Rectal smooth muscle tissue (tissue), 1 donor: Measurements from ENCODE around the gene GCLC.

ENCODE experiments used
- H3K27ac ChIP-seq: one replicate; pipeline ENCODE4 v1.7.0; 2013; ENCODE audit warnings: low read depth, low read length, inconsistent platforms
- H3K27me3 ChIP-seq: one replicate; pipeline ENCODE4 v1.7.0; 2013; ENCODE audit warnings: low read length; ENCODE audit not compliant: control insufficient read depth, insufficient read depth
- H3K36me3 ChIP-seq: one replicate; pipeline ENCODE4 v1.7.0; 2013; ENCODE audit warnings: low read length; ENCODE audit not compliant: control insufficient read depth, insufficient read depth
- H3K4me1 ChIP-seq: one replicate; pipeline ENCODE4 v1.7.0; 2013; ENCODE audit warnings: low read length; ENCODE audit not compliant: control insufficient read depth, insufficient read depth
- H3K4me3 ChIP-seq: one replicate; pipeline ENCODE4 v1.7.0; 2013; ENCODE audit warnings: low read length
- H3K9ac ChIP-seq: one replicate; pipeline ENCODE4 v1.7.0; 2013; ENCODE audit warnings: low read length

GCLC gene

GRCh38 chr6:53544470-53545308 is at the start of gene GCLC:
Gene GCLC, minus strand, starts transcription at chr6:53545101. Its CDS starts 456 bp downstream, at chr6:53544645.
- Histone ChIP-seq H3K27ac (peak within 1 kb of the TSS; percentile 89), H3K4me1 (peaks cover 9% of the 10 kb centered on the region)

GRCh38 chr6:53594596-53594995 is 49.7 kb upstream of the GCLC start:
- H3K36me3 ChIP-seq = no peaks in the 10 kb centered on the region
- no peaks in the 10 kb centered on the region for H3K4me1 ChIP-seq
- H3K4me3 ChIP-seq = no peak overlapping the region
- no peak overlapping the region for H3K27ac ChIP-seq
- no peaks in the 10 kb centered on the region for H3K27me3 ChIP-seq
- no peak overlapping the region for H3K9ac ChIP-seq

More at GRCh38 chr6:53544470-53545308, at the start of gene GCLC:
- H3K9ac ChIP-seq = peak within 1 kb of the TSS; percentile 67
- H3K27me3 ChIP-seq = no peaks in the 10 kb centered on the region
- peak within 1 kb of the TSS; percentile 85 for H3K4me3 ChIP-seq
- H3K36me3 ChIP-seq = no peaks in the 10 kb centered on the region

DNA sequence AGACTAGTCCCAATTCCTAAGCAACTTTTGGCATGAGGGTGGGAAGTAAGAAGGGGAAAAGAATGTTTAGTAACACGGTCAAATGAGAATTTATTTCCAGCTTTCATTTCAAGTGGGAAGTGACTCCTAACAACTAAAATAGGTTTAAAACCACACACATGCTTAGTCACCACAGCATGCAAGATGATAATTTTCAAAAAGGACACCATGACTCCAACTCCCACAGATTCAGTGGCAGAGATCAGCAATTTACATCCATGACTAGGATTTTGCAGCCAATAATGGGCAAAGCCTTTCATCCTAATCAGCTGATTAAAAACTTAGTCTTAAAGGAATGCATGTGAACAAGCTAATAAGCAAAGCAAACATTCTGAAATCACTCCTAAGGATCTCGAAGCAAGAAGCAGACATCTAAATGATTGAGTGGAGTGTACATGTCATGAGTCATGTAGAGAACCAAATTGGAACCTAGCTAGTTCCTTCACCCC is 48.1 kb upstream of the GCLC start:
- H3K9ac ChIP-seq = no peak overlapping the region
- no peaks in the 10 kb centered on the region for H3K4me1 ChIP-seq
- no peaks in the 10 kb centered on the region for H3K36me3 ChIP-seq
- no peak overlapping the region for H3K4me3 ChIP-seq
- no peak overlapping the region for H3K27ac ChIP-seq
- no peaks in the 10 kb centered on the region for H3K27me3 ChIP-seq

DNA sequence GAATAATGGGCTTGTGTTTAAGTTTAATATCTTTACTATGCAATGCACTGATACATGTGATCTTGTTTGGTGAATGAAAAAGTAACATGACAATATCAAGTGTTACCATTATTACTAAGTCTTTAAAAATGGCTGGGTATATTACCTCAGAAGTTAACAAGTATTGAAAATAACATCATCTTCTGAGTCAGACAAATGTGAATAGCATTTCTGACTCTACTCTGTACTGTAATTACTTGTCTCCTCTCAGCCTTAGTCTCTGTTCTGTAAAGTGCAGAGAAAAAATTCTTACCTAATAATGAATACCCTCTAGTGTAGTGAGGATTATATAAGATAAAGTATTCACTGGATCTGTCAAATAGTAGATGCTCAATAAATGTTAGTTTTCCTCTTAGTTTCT is 47.0 kb upstream of the GCLC start:
- Histone ChIP-seq H3K4me1 (no peaks in the 10 kb centered on the region), H3K27me3 (no peaks in the 10 kb centered on the region), H3K36me3 (no peaks in the 10 kb centered on the region), H3K9ac (no peak overlapping the region), H3K4me3 (no peak overlapping the region), H3K27ac (no peak overlapping the region)

- Histone ChIP-seq H3K27ac (no peak overlapping the region), H3K9ac (no peak overlapping the region), H3K36me3 (no peaks in the 10 kb centered on the region), H3K27me3 (no peaks in the 10 kb centered on the region), H3K4me1 (no peaks in the 10 kb centered on the region), H3K4me3 (no peak overlapping the region)
Observed at GRCh38 chr6:53588816-53589509, 44.1 kb upstream of the GCLC start.

- H3K36me3 ChIP-seq = no peaks in the 10 kb centered on the region
- H3K4me3 ChIP-seq = no peak overlapping the region
- no peaks in the 10 kb centered on the region for H3K4me1 ChIP-seq
- no peak overlapping the region for H3K27ac ChIP-seq
- H3K9ac ChIP-seq = no peak overlapping the region
- H3K27me3 ChIP-seq = no peaks in the 10 kb centered on the region
Observed at GRCh38 chr6:53587291-53587690, 42.4 kb upstream of the GCLC start.

GRCh38 chr6:53585208-53585900 is 40.5 kb upstream of the GCLC start:
- Histone ChIP-seq H3K4me1 (no peaks in the 10 kb centered on the region), H3K4me3 (no peak overlapping the region), H3K27me3 (no peaks in the 10 kb centered on the region), H3K36me3 (no peaks in the 10 kb centered on the region), H3K27ac (no peak overlapping the region), H3K9ac (no peak overlapping the region)

- H3K4me1 ChIP-seq = no peaks in the 10 kb centered on the region
- H3K27ac ChIP-seq = no peak overlapping the region
- no peak overlapping the region for H3K4me3 ChIP-seq
- no peak overlapping the region for H3K9ac ChIP-seq
- H3K27me3 ChIP-seq = no peaks in the 10 kb centered on the region
- no peaks in the 10 kb centered on the region for H3K36me3 ChIP-seq
Observed at GRCh38 chr6:53584726-53585125, 39.8 kb upstream of the GCLC start.

DNA sequence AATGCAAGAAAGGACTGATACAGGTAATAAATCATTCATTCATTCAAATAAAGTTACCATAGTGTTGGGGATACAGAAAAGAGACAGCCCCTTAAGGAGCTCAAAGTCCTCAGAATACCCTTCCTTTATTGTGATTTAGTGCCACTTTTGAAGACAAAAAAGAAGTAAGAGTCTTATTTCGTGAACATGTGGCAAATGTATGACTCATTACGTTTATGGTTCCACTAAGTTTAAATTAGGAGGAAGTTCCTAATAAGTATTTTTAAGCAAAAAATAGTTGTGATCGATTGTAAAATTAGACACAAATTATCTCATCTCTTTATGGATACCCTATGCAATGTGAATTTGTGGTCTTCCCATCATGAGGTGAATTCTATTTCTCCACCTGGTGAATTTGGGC is 38.5 kb upstream of the GCLC start:
- Histone ChIP-seq H3K9ac (no peak overlapping the region), H3K4me3 (no peak overlapping the region), H3K4me1 (no peaks in the 10 kb centered on the region), H3K27me3 (no peaks in the 10 kb centered on the region), H3K36me3 (no peaks in the 10 kb centered on the region), H3K27ac (no peak overlapping the region)

DNA sequence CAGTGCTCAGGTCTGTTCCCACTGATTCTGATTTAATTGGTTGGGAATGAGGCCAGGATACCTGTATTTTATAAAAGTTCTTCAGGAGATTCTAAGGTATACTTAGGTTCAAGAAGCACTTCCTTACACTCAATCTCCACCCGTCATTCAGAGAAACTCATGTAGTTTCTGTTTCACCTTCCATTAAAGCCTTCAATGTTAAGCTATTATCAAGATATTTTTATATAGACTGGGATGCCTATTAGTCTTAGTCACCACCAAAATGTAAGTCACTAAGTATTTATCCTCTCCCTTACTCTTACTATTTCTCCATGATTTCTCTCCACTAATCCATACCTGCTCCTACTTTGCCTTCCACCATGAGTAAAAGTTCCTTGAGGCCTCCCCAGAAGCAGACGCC is 38.1 kb upstream of the GCLC start:
- Histone ChIP-seq H3K4me3 (no peak overlapping the region), H3K36me3 (no peaks in the 10 kb centered on the region), H3K27me3 (no peaks in the 10 kb centered on the region), H3K4me1 (no peaks in the 10 kb centered on the region), H3K9ac (no peak overlapping the region), H3K27ac (no peak overlapping the region)

GRCh38 chr6:53581856-53582255 is 37.0 kb upstream of the GCLC start:
- Histone ChIP-seq H3K9ac (no peak overlapping the region), H3K4me1 (no peaks in the 10 kb centered on the region), H3K27me3 (no peaks in the 10 kb centered on the region), H3K4me3 (no peak overlapping the region), H3K36me3 (no peaks in the 10 kb centered on the region), H3K27ac (no peak overlapping the region)

DNA sequence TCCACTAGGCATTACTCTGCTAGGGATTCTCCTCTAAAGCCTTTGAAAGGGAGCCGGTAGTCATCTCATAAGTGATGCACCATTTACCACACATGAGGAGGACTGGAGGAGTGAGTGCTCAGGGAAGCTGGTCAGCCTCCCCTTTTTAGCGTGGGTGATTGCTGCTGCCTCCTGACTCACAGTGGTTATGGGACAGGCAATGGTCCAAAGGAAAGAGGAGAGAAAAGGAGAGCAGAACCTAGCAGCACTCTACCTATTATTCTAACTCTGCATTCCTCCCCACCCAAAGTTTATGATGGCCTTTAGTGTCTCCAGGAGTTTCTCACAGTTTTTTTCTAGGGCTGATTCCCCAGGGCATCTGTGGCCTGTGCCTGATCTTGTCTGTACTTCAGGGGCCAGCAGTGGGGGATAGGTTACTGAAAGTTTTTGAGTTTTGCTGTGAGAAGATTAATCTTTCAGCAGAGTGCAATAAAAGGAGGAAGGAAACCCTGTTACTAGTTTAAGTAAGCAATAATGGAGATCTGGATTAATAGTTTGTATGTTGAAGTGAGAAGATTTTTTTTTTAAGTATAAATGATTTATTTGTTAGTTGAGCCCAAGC is 36.4 kb upstream of the GCLC start:
- Histone ChIP-seq H3K9ac (no peak overlapping the region), H3K36me3 (no peaks in the 10 kb centered on the region), H3K27ac (no peak overlapping the region), H3K4me3 (no peak overlapping the region), H3K4me1 (no peaks in the 10 kb centered on the region), H3K27me3 (no peaks in the 10 kb centered on the region)
